H9 (cell line): ENCODE data around the gene CDC16. TPM values are rescaled to one million over a fixed set of nuclear protein-coding genes. Genes with fewer than 3 reads are reported as not detected.

ENCODE experiments used
- DNase-seq: peaks from one replicate; pipeline ENCODE4 v3.0.0-alpha.2; 2017
- H2AFZ ChIP-seq: one replicate; pipeline ENCODE4 v1.6.1; 2013; ENCODE audit warnings: mild to moderate bottlenecking, low read length, control low read depth, moderate library complexity
- H2AK5ac ChIP-seq: 2 replicates; pipeline ENCODE4 v1.6.1; 2013; ENCODE audit warnings: low read length, control low read depth, mixed read lengths; ENCODE audit not compliant: insufficient read length
- H2BK120ac ChIP-seq: one replicate; pipeline ENCODE4 v1.6.1; 2013; ENCODE audit warnings: low read depth, mild to moderate bottlenecking, low read length, control low read depth, inconsistent platforms; ENCODE audit not compliant: poor library complexity, severe bottlenecking
- H2BK12ac ChIP-seq: 2 replicates; pipeline ENCODE4 v1.6.1; 2013; ENCODE audit warnings: low read length, control low read depth, mixed read lengths, low read depth; ENCODE audit not compliant: insufficient read length
- H2BK15ac ChIP-seq: 2 replicates; pipeline ENCODE4 v1.6.1; 2013; ENCODE audit warnings: low read depth, low read length, control low read depth
- H2BK20ac ChIP-seq: one replicate; pipeline ENCODE4 v1.6.1; 2013; ENCODE audit warnings: low read depth, mild to moderate bottlenecking, low read length, control low read depth, inconsistent platforms; ENCODE audit not compliant: poor library complexity, severe bottlenecking
- H2BK5ac ChIP-seq: 2 replicates; pipeline ENCODE4 v1.6.1; 2013; ENCODE audit warnings: low read length, control low read depth, mixed read lengths; ENCODE audit not compliant: insufficient read length
- H3K14ac ChIP-seq: 2 replicates; pipeline ENCODE4 v1.6.1; 2013; ENCODE audit warnings: low read length, control low read depth; ENCODE audit not compliant: insufficient read depth
- H3K18ac ChIP-seq: 2 replicates; pipeline ENCODE4 v1.6.1; 2013; ENCODE audit warnings: low read depth, mild to moderate bottlenecking, mixed read lengths, low read length, control low read depth; ENCODE audit not compliant: insufficient read length
- H3K23ac ChIP-seq: 2 replicates; pipeline ENCODE4 v1.6.1; 2013; ENCODE audit warnings: low read length, control low read depth, mixed read lengths, low read depth; ENCODE audit not compliant: insufficient read length
- H3K23me2 ChIP-seq: 2 replicates; pipeline ENCODE4 v1.6.1; 2013; ENCODE audit warnings: low read depth, mild to moderate bottlenecking, mixed read lengths, low read length, control low read depth; ENCODE audit not compliant: insufficient read length, poor library complexity, severe bottlenecking
- H3K27ac ChIP-seq: 2 replicates; pipeline ENCODE4 v1.5.1; 2013; ENCODE audit warnings: low read length, control low read depth, mixed read lengths, low read depth; ENCODE audit not compliant: insufficient read length
- H3K27me3 ChIP-seq: 2 replicates; pipeline ENCODE4 v1.6.1; 2013; ENCODE audit warnings: low read length, control low read depth, inconsistent platforms; ENCODE audit not compliant: insufficient read depth
- H3K4ac ChIP-seq: 2 replicates; pipeline ENCODE4 v1.6.1; 2013; ENCODE audit warnings: low read depth, mild to moderate bottlenecking, control low read depth, inconsistent platforms, low read length, moderate library complexity
- H3K4me1 ChIP-seq: 2 replicates; pipeline ENCODE4 v1.6.1; 2013; ENCODE audit warnings: low read length, control low read depth, inconsistent platforms; ENCODE audit not compliant: insufficient read depth
- H3K4me2 ChIP-seq: 2 replicates; pipeline ENCODE4 v1.6.1; 2013; ENCODE audit warnings: low read length, control low read depth, mixed read lengths; ENCODE audit not compliant: insufficient read length, insufficient read depth
- H3K56ac ChIP-seq: 2 replicates; pipeline ENCODE4 v1.6.1; 2013; ENCODE audit warnings: low read depth, mild to moderate bottlenecking, mixed read lengths, low read length, control low read depth; ENCODE audit not compliant: insufficient read length
- H3K79me1 ChIP-seq: 2 replicates; pipeline ENCODE4 v1.6.1; 2013; ENCODE audit warnings: low read depth, mild to moderate bottlenecking, moderate library complexity, low read length, control low read depth, inconsistent platforms; ENCODE audit not compliant: insufficient read depth, poor library complexity, severe bottlenecking
- H3K79me2 ChIP-seq: 2 replicates; pipeline ENCODE4 v1.6.1; 2013; ENCODE audit warnings: low read length, control low read depth, inconsistent platforms; ENCODE audit not compliant: insufficient read depth
- H3K9ac ChIP-seq: 2 replicates; pipeline ENCODE4 v1.6.1; 2013; ENCODE audit warnings: low read length, control low read depth, mixed read lengths; ENCODE audit not compliant: insufficient read length; ENCODE audit errors: extremely low read depth
- H3K9me3 ChIP-seq: one replicate; pipeline ENCODE4 v1.6.1; 2013; ENCODE audit warnings: low read depth, low read length, inconsistent platforms; ENCODE audit not compliant: control insufficient read depth
- H3T11ph ChIP-seq: one replicate; pipeline ENCODE4 v1.6.1; 2013; ENCODE audit warnings: mild to moderate bottlenecking, low read length, control low read depth, inconsistent platforms
- H4K20me1 ChIP-seq: one replicate; pipeline ENCODE4 v1.6.1; 2013; ENCODE audit not compliant: control insufficient read depth, insufficient read length, insufficient read depth
- H4K5ac ChIP-seq: 2 replicates; pipeline ENCODE4 v1.6.1; 2013; ENCODE audit warnings: low read depth, mild to moderate bottlenecking, mixed read lengths, low read length, control low read depth; ENCODE audit not compliant: insufficient read length
- H4K8ac ChIP-seq: replicated peaks from 2 replicates; pipeline ENCODE4 v1.6.1; 2013; ENCODE audit warnings: low read length, control low read depth, mixed read lengths, low read depth; ENCODE audit not compliant: insufficient read length
- H4K91ac ChIP-seq: 2 replicates; pipeline ENCODE4 v1.6.1; 2013; ENCODE audit warnings: low read depth, mild to moderate bottlenecking, moderate library complexity, mixed read lengths, low read length, control low read depth; ENCODE audit not compliant: insufficient read length
- H3K27ac Mint-ChIP-seq, 3 experiments: 2 replicates in 2 of 3; 3 replicates in 1 of 3; pipeline ENCODE4 v1.8.0; 2020 to 2021; ENCODE audit warnings: mixed read lengths in 3 of 3, mild to moderate bottlenecking in 1 of 3, moderate library complexity in 1 of 3
- H3K27me3 Mint-ChIP-seq: 2 replicates; pipeline ENCODE4 v1.8.0; 2021; ENCODE audit warnings: low read depth, mild to moderate bottlenecking, moderate library complexity, mixed read lengths
- H3K36me3 Mint-ChIP-seq, 3 experiments: 2 replicates in 2 of 3; 3 replicates in 1 of 3; pipeline ENCODE4 v1.8.0; 2020 to 2021; ENCODE audit warnings: low read depth in 3 of 3, mixed read lengths in 3 of 3; ENCODE audit not compliant: insufficient read depth in 1 of 3
- H3K4me1 Mint-ChIP-seq, 2 experiments: 2 replicates each; pipeline ENCODE4 v1.8.0; 2020; ENCODE audit warnings: mixed read lengths in 2 of 2
- H3K4me3 Mint-ChIP-seq, 2 experiments: 2 replicates in 1 of 2; 3 replicates in 1 of 2; pipeline ENCODE4 v1.8.0; 2020 to 2021; ENCODE audit warnings: mild to moderate bottlenecking in 2 of 2, mixed read lengths in 2 of 2, moderate library complexity in 1 of 2
- H3K9me3 Mint-ChIP-seq, 2 experiments: 2 replicates in 1 of 2; 3 replicates in 1 of 2; pipeline ENCODE4 v1.8.0; 2020; ENCODE audit warnings: mild to moderate bottlenecking in 2 of 2, mixed read lengths in 2 of 2, moderate library complexity in 1 of 2
- WGBS: extraction: QIAGEN DNeasy Blood & Tissue Kit; methylation state at CpG from one replicate; pipeline ENCODE4 v1.1.7; 2013; ENCODE audit warnings: missing lambda C conversion rate, low lambda C conversion rate, mixed read lengths; ENCODE audit not compliant: insufficient read length; ENCODE audit errors: extremely low coverage; 5-methylcytosine and 5-hydroxymethylcytosine counted together
- total RNA-seq: library from RNA; stranded (reverse); gene quantifications from 2 replicates; pipeline ENCODE4 v1.2.1, GENCODE V29; 2021
- TF ChIP-seq, protein P1 (sequence below): fragments of 200-600 bp; sonication (generic); conservative IDR thresholded peaks from 3 replicates; pipeline ENCODE4 v1.8.0; 2021; ENCODE audit warnings: antibody characterized with exemption, mild to moderate bottlenecking

CDC16 gene
- total RNA-seq, 1 experiment from 2014 or later = 91.9 TPM

DNA sequence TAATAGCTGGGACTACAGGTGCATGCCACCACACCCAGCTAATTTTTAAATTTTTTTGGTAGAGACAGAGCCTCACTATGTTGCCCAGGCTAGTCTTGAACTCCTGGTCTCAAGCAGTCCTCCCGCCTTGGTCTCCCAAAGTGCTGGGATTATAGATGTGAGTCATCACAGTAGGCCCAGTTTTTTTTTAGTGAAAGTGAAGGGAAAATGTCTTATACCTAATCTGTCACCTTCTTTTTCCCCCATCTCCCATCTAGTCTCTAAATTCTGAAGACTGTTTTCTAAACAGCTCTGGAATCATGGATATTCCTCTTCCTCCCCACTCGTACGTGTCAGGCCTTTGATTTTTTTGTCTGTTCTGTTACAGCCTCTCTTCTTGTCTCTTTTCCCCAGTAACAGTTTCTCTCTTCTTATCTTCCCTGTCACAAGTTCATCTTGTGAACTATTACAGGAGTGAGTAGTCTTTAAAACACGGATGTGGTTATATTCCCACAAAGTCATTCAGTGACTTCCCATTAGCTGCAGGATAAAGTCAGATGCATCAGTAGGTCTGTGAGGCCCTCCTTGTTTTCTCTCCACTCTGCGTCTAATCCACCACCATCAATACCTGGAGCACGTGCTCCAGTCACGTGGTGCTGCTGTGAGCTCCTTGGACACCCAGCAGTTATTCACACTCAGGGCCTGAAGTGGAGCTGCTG lies 2.9 kb downstream of the CDC16 start:
- Histone ChIP-seq H3K79me1 (peaks cover 2% of the 10 kb centered on the region), H3K9me3 (no peaks in the 10 kb centered on the region), H2BK12ac (no peak overlapping the region), H4K91ac (no peak overlapping the region), H3T11ph (no peak overlapping the region), H3K56ac (no peak overlapping the region), H3K14ac (no peak overlapping the region), H2BK15ac (no peak overlapping the region), H3K4ac (no peak overlapping the region), H3K4me1 (no peaks in the 10 kb centered on the region; the same call in 1 of the 2 replicates), H4K5ac (no peak overlapping the region), H3K79me2 (peaks cover 4% of the 10 kb centered on the region; the same call in 1 of the 2 replicates), H4K8ac (no peak overlapping the region), H2AFZ (no peak overlapping the region), H3K23ac (no peak overlapping the region), H3K18ac (no peak overlapping the region), H2AK5ac (no peak overlapping the region), H3K23me2 (peaks cover 5% of the 10 kb centered on the region), H4K20me1 (no peaks in the 10 kb centered on the region), H2BK5ac (no peak overlapping the region), H3K27ac (no peak overlapping the region), H2BK20ac (no peak overlapping the region), H3K9ac (no peak overlapping the region), H2BK120ac (no peak overlapping the region), H3K27me3 (no peaks in the 10 kb centered on the region), H3K4me2 (no peak overlapping the region)
- Mint-ChIP-seq H3K4me1 (peaks cover 23 to 30% of the 10 kb centered on the region in 2 experiments), H3K27me3 (peaks cover 1% of the 10 kb centered on the region), H3K36me3 (peaks cover 34 to 54% (median 53%) of the 10 kb centered on the region in 3 experiments), H3K9me3 (0 out of 5 replicates have a peak, but pooled peaks cover 0 to 4% of the 10 kb centered on the region in 2 experiments), H3K27ac (peak overlapping the region in 1 of 3 experiments; percentile 3; a peak in 1 of 7 replicates), H3K4me3 (no peak overlapping the region)
- TF ChIP-seq, protein P1, sequence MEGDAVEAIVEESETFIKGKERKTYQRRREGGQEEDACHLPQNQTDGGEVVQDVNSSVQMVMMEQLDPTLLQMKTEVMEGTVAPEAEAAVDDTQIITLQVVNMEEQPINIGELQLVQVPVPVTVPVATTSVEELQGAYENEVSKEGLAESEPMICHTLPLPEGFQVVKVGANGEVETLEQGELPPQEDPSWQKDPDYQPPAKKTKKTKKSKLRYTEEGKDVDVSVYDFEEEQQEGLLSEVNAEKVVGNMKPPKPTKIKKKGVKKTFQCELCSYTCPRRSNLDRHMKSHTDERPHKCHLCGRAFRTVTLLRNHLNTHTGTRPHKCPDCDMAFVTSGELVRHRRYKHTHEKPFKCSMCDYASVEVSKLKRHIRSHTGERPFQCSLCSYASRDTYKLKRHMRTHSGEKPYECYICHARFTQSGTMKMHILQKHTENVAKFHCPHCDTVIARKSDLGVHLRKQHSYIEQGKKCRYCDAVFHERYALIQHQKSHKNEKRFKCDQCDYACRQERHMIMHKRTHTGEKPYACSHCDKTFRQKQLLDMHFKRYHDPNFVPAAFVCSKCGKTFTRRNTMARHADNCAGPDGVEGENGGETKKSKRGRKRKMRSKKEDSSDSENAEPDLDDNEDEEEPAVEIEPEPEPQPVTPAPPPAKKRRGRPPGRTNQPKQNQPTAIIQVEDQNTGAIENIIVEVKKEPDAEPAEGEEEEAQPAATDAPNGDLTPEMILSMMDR = no peak
- no peak for DNase-seq
- WGBS = no CpG with 5 or more reads among the region's 7 CpGs
